GM18873 (cell line): ENCODE measurements around the gene KLK10.
"Not testable (repeated sequence)": the region's sequence is repeated elsewhere in the genome, so short reads cannot be mapped to it uniquely, and the experiment has no call there.

Experiments
- ATAC-seq: cut with Tn5 transposase; IDR thresholded peaks from one replicate; pipeline ENCODE4 v1.9.1; 2021; ENCODE audit warnings: mild to moderate bottlenecking, moderate library complexity, moderate number of reproducible peaks; ENCODE audit not compliant: unreplicated experiment, low FRiP score

Gene KLK10

GRCh38 chr19:51003316-51003715 is 16.2 kb downstream of the KLK10 start:
- ATAC-seq: no peak

GRCh38 chr19:51002542-51003311 is 16.8 kb downstream of the KLK10 start:
- no peak for ATAC-seq

GRCh38 chr19:51002089-51002532 is 17.4 kb downstream of the KLK10 start:
- ATAC-seq: no peak

GRCh38 chr19:51001515-51001914 is 18.0 kb downstream of the KLK10 start, which contains the start of gene KLK8:
TSS of gene KLK8 (minus strand) at chr19:51001604. CDS start at chr19:51001167, 437 bp downstream.
- no peak for ATAC-seq

GRCh38 chr19:51000981-51001380 is 18.5 kb downstream of the KLK10 start:
- ATAC-seq: no peak

- no peak for ATAC-seq
These were observed 19.1 kb downstream of the KLK10 start for GRCh38 chr19:51000426-51000825.

- no peak for ATAC-seq
These were observed 20.8 kb downstream of the KLK10 start for GRCh38 chr19:50998686-50999085.

- no peak for ATAC-seq
These were observed 21.4 kb downstream of the KLK10 start for GRCh38 chr19:50998061-50998460.

GRCh38 chr19:50994129-50994528 is 25.4 kb downstream of the KLK10 start:
- ATAC-seq: no peak

GRCh38 chr19:50992666-50993035 is 26.9 kb downstream of the KLK10 start:
- ATAC-seq: no peak

- not testable (repeated sequence) for ATAC-seq
These were observed 35.1 kb downstream of the KLK10 start for GRCh38 chr19:50984416-50984815.

- ATAC-seq: no peak
These were observed 35.8 kb downstream of the KLK10 start, which contains the start of gene KLK7 for GRCh38 chr19:50983625-50984292. TSS of gene KLK7 (minus strand) at chr19:50983917. CDS start at chr19:50982399, 1,518 bp downstream.

- no peak for ATAC-seq
These were observed 37.3 kb downstream of the KLK10 start for GRCh38 chr19:50982186-50982585.

- ATAC-seq: no peak
These were observed 37.8 kb downstream of the KLK10 start for GRCh38 chr19:50981587-50982146.

- no peak for ATAC-seq
These were observed 39.3 kb downstream of the KLK10 start for GRCh38 chr19:50980208-50980607.

GRCh38 chr19:50979758-50980157 is 39.8 kb downstream of the KLK10 start:
- no peak for ATAC-seq

- ATAC-seq: no peak
These were observed 40.6 kb downstream of the KLK10 start for GRCh38 chr19:50978772-50979390.

GRCh38 chr19:50977626-50978025 is 41.9 kb downstream of the KLK10 start:
- ATAC-seq: no peak

GRCh38 chr19:50975766-50976165 is 43.7 kb downstream of the KLK10 start:
- no peak for ATAC-seq

GRCh38 chr19:50974702-50975556 is 44.6 kb downstream of the KLK10 start:
- no peak for ATAC-seq
